ENCODE results near the gene CTSC.

GRCh38 chr11:88259431-88259830 is 78.1 kb downstream of the CTSC start:
- TF ChIP-seq CTCF (IDR thresholded peaks at IDR 0.05) = no peak
- no peak for TF ChIP-seq POLR2A (IDR thresholded peaks at IDR 0.05)
